MV-4-11 (cell line): ENCODE measurements around the gene CAPN13.

Experiments used
- DNase-seq: peaks from one replicate; lab custom pipeline; 2025; lab: John Stamatoyannopoulos, UW

Gene CAPN13

GRCh38 chr2:30807249-30807648, at the start of gene CAPN13:
TSS of gene CAPN13 (minus strand) at chr2:30807446. CDS start at chr2:30787325, 20,121 bp downstream.
- no peak for DNase-seq

DNA sequence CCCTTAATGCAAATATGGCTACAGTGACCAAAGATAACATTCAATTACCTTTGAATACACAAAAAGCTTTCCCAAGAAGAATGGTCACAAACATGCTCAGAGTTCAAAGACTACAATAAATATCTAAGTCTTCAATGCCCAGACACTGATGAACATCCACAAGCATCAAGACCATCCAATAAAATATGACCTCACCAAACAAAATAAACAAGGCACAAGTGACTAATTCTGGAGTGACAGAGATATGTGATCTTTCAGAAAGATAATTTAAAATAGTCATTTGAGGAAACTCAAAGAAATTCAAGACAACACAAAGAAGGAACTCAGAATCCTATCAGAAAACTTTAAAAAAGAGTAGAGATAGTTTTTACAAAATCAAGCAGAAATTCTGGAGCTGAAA, 40.6 kb upstream of the CAPN13 start:
- no peak for DNase-seq

- DNase-seq: no peak
Observed at GRCh38 chr2:30847329-30847728, 40.1 kb upstream of the CAPN13 start.

DNA sequence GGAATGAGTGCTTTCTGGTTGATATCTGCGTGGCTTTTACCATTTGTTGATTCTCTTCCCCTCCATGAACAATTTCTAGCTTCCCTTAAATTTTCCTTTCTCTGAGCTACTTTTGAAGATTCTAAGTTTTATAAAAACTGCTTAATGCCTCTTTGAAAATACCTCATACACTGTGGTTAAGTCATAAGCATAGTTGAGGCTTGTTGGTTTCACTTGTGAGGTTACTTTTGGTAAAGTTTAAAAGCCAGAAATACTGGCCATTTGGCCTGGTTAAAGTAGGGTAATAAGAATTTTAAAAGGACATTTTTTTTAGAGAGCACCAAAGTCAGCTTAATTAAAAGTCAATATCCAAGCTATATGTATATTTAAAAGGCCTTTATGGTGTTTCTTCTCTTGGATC, 21.3 kb upstream of the CAPN13 start:
- no peak for DNase-seq

- DNase-seq: no peak
Observed at GRCh38 chr2:30826916-30827315, 19.7 kb upstream of the CAPN13 start.

DNA sequence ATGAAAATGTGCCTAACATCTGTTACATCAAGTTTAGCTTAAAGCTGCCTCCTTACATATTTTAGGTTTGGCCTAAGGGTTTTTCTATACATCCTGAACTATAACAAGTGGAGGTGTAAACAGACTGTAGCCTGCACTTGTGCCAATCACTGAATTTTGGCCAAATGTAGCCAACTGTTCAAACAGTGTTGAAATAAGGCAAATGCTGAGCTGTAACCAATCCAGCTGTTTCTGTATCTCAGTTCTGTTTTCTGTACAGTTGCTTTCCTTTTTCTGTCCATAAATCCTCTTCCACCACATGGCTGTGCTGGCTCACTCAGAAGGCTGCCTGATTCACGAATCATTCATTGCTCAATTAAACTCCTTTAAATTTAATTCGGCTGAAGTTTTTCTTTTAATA, 19.2 kb upstream of the CAPN13 start:
- peak; percentile 69 for DNase-seq

DNA sequence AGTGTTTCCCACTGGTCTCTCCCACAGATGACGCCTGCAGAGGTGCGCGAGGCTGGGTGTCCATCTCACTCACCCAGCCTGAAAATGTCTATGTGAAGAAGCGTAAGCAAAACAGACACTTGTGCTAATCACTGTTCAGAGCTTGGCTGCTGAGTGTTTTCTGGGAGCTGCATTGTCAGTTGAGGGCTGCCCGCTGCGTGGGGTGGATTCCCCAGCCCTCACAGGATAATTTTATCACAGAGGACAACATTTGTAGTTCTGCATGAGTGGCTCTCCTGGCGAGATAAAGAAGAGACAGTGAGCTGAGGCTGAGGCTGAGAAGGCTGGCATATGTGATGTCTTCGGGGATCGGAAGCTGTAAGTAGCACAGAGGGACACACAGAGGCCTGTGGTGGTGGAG, 16.2 kb upstream of the CAPN13 start:
- DNase-seq: no peak

GRCh38 chr2:30821960-30822359, 14.7 kb upstream of the CAPN13 start:
- DNase-seq: no peak

GRCh38 chr2:30820381-30821055, 13.3 kb upstream of the CAPN13 start:
- DNase-seq: no peak

DNA sequence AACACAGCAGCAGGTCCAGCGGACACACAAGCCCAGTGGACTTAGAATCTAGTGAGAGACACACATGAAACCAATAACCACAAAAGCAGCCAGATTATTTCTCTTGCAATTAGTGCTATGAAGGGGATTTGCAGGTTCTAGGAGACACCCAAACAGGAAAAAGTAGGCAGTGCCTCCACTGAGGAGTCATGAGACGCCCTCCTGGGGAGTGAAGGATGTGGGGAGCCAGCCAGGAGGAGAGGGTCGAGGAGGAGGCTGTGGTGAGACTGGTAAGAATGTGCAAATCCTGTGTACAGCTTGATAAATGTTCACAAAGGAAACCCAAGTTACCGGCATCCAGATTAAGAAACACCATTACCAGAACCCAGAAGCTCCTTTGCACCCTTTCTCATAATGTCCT, 2.7 kb upstream of the CAPN13 start:
- no peak for DNase-seq

DNA sequence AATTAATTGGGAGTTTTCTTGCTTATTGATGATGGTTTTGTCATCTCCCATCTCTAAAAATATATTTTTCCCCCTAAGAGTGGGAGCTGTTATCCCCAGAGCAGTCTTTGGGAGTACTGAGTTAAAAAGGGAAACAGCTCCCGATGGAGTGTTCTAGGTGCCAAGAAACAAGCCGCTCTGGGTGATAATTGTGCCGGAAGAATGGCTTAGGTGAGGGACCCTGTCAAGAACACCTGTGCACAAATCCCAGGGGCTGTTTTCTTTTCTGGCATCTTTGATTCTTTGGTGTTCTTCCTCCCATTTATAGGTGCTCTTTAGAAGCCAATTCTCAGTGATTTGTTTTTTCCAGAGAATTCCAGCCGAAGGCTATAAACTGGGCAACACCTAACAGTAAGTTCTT, 1.4 kb upstream of the CAPN13 start:
- DNase-seq: no peak

DNA sequence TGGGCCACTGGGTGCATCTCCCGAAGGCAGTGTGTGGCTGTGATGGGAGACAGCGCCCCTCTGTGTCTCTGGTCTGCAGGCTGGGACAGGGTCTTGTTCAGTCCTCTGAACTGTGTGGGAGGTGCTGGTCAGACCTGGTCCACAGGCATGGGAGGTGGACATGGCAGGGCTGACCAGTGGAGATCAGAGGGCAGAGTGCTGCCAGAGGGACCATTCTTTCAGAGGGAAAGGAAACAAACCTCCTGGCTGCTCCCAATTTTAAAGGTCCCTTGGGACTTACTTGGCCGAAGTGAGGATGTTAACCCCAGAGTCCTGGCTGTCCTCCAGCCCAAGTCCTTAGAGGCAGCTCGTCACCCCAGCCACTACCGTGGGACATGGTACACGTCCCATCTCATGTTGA, 4.0 kb downstream of the CAPN13 start:
- DNase-seq: no peak

DNA sequence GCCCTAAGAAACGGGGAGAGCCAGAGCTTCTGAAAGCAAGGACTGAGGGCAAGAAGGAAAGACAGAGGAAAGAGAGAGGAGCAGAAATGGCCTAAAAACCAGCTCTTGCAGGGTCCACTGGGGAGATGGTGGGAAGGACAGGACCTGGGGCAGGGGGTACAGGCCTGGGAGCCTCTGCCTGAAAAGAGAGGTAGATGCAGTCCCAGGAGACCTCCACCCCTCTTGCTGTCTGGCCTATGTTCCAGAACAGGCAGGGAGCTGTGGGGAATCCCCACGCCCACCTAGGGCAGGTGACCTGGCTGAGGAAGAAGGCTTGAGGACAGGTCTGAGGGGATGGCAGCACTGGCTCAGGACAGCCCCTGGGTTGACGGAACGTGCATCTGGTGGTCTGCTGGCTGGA, 4.6 kb downstream of the CAPN13 start:
- DNase-seq: no peak

GRCh38 chr2:30801821-30802455, 5.3 kb downstream of the CAPN13 start:
- DNase-seq: no peak

- DNase-seq: peak; percentile 70
Observed at GRCh38 chr2:30800159-30800558, 7.1 kb downstream of the CAPN13 start.

GRCh38 chr2:30799366-30799765, 7.9 kb downstream of the CAPN13 start:
- no peak for DNase-seq

GRCh38 chr2:30798536-30798991, 8.7 kb downstream of the CAPN13 start:
- no peak for DNase-seq

DNA sequence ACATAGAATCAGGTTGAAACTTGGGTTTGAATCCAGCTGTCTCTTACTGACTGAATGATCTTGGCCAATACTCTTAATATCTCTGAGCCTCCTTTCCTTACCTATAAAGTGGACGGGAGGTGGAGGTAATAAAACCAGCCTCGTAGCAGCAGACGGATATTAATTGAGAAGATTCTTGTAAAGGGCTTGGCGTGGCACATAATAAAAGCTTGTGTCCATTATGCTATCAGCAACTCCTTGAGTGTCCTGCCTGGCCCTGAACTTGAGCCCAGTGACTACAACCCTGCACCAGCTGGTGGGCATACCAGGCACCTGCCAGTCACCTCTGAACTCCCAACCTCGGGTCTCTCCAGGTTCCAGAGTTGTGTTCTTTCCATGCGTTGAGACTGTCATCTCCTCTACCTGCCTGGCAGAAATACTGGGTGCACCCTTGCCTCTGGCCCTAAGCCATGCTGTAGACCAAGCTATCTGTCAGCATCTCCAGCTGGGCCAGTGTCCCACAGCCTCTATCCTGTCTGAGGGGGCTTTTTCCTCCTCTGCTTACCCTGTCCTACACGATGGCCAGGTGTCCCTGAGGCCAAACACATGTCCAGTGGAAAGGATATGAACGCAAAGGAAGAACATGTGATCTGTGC, 9.7 kb downstream of the CAPN13 start:
- DNase-seq: no peak

DNA sequence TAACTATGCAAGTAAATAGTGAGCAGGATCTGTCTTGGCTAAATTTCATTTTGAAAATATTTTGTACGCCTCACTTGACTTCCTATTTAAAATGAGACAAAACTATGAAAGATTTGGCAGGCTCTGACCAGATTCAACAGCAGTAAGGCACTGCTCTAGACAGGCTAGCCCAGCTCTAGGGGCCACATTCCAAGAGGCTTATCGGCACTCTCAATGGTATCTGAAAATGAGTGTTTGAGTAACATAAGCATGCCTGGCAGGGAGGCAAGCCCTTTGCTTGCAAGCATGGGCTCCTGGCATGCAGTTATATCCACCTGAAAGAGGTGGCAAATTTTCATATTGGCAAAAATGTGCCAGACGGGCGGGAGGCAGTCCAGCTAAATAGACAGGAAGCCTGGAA, 10.5 kb downstream of the CAPN13 start:
- DNase-seq: no peak

DNA sequence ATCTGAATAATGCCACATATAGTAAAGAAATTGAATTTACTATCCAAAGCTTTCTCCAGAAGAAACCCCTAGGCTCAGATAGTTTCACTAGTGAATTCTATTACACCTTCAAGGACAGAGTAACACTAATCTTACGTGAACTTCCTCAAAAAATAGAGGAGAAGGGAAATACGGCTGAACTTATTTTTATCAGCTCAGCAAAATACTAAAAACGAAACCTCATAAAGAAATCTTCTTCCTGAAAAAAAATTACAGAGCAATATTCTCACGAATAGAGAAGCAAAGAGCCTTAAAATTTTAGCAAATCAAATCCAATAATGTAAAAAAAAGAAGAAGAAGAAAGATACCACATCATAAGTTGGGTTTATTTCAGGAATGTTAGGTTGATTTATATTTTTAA, 14.7 kb downstream of the CAPN13 start:
- peak; percentile 86 for DNase-seq

- DNase-seq: no peak
Observed at GRCh38 chr2:30790879-30791278, 16.4 kb downstream of the CAPN13 start.

- DNase-seq: no peak
Observed at GRCh38 chr2:30789670-30790210, 17.5 kb downstream of the CAPN13 start.
